ENCODE data around the gene GPR39.

Gene GPR39

GRCh38 chr2:132560562-132560961 is 144.0 kb downstream of the GPR39 start:
- DNase-seq (ENCODE audit: low read depth in 4 of 4, low spot score in 1 of 4), result no peak

- no peak for DNase-seq (ENCODE audit: low read depth in 4 of 4, low spot score in 1 of 4)
These were observed 145.6 kb downstream of the GPR39 start for GRCh38 chr2:132562245-132562644.

DNA sequence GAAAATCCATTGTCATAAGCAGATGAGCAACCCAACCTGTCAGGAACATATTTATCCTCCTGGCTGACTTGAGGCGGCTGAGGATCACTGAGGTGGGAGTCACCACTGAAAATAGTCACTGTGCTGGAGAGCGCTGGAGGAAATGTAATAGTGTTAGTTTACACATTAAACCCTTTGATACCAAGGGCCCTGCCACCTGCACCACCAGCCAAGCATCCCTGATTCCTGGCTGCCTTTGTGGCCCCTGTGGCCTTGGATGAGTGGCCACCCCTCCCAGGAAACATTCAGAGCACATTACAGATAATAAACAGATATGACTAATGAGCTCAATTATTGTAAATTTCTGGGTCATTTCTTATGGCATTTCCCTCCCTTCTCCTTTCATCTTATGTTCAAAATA is 147.5 kb downstream of the GPR39 start:
- DNase-seq (ENCODE audit: low read depth in 4 of 4, low spot score in 1 of 4), result no peak

DNA sequence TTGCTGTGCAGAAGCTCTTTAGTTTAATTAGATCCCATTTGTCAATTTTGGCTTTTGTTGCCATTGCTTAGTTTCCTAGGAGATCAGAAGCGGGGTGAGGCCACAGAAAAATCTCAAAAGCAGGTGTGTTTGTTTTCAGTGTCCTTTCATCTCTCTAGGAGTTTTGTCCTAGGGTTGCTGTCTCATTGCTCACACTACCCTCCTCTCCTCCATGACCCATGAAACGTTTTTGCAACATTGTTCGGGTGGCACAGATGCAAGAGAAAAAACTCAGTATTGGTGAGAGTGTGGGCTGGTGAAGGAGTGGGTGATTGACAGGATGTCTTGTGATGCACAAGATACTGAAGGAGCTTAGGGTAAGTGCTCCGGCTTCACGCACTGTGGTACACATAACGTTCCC is 149.8 kb downstream of the GPR39 start:
- no peak for DNase-seq (ENCODE audit: low read depth in 4 of 4, low spot score in 1 of 4)

- no peak for DNase-seq (ENCODE audit: low read depth in 4 of 4, low spot score in 1 of 4)
These were observed 151.1 kb downstream of the GPR39 start for GRCh38 chr2:132567682-132568081.

GRCh38 chr2:132568656-132569055 is 152.1 kb downstream of the GPR39 start:
- no peak for DNase-seq (ENCODE audit: low read depth in 4 of 4, low spot score in 1 of 4)

DNA sequence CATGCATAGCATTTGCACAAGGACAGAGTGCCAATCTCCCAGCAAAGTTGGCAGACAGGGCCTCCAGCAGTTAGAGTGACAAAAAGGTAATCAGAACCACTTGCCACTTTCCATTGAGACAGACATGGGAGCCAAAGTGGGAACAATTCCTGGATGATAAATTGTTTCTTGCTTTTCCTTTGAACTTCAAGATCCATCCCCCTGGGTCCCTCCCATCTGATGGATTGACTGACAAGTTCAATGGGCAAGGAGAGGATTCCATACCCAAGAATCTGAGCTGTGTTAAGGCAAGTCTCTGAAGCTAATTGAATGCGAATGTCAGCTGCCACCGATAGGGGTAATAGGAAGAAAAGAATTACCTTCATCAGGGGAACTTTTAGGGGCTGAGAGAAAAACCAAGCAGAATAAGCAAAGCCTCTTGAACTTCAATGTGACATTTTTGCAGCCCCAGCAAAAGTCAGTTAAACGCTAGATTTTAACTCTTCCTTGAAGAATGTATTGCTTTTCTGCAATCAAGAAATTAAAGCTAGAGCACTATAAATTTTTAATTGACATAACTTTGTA is 156.9 kb downstream of the GPR39 start:
- no peak for DNase-seq (ENCODE audit: low read depth in 4 of 4, low spot score in 1 of 4)

DNA sequence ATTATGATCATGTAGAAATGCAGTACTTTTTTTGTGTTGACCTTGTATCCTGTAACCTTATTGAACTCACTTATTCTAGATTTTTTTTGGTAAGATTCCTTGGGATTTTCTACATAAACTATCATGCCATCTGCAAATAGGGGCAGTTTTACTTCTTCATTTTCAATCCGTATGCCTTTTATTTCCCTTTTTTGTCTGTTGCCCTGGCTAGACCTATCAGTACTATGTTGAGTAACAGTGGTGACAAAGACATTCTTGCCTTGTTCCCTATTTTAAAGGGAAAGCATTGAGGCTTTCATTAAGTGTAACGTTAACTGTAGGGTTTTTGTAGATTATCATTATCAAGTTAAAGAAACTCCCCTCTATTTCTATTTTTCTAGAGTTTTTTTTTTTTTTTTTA is 161.1 kb downstream of the GPR39 start:
- DNase-seq (ENCODE audit: low read depth in 4 of 4, low spot score in 1 of 4), result no peak

GRCh38 chr2:132581591-132581990 is 165.0 kb downstream of the GPR39 start:
- DNase-seq (ENCODE audit: low read depth in 4 of 4, low spot score in 1 of 4), result no peak

- no peak for DNase-seq (ENCODE audit: low read depth in 4 of 4, low spot score in 1 of 4)
These were observed 165.6 kb downstream of the GPR39 start for GRCh38 chr2:132581991-132582738.

DNA sequence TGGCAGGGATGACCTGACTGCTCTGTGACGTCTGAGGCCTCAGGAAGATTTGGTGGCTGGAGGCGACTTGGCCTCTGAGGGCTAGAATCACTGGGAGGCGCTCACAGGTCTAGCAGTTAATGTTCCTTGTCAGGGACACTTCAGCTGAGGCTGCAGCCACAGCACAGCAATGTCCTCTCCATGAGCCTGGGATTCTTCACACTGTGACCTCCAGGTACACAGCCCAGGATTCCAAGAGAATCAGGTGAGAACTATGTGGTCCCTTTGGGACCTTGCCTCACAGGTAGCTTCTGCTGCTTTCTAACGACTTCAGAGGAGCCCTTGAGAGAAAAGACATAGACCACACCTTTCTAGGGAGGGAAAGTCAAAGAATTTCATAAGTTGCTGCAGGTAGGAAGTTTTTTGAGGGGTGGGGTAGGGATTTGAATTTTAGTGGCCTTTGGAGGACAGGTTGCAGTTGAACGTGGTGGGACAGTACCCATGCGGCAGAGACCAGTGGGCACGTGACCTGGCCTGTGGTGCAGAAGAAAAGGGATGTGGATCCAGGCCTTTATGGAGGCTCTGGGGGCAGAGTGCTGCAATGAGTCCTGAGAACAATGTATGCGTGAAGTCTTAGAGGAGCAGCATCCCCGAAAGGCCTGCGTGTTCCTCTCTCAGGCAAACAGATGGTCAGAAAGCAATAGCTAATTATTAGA is 167.2 kb downstream of the GPR39 start:
- DNase-seq (ENCODE audit: low read depth in 4 of 4, low spot score in 1 of 4), result no peak

- no peak for DNase-seq (ENCODE audit: low read depth in 4 of 4, low spot score in 1 of 4)
These were observed 168.6 kb downstream of the GPR39 start for GRCh38 chr2:132584976-132585817.

DNA sequence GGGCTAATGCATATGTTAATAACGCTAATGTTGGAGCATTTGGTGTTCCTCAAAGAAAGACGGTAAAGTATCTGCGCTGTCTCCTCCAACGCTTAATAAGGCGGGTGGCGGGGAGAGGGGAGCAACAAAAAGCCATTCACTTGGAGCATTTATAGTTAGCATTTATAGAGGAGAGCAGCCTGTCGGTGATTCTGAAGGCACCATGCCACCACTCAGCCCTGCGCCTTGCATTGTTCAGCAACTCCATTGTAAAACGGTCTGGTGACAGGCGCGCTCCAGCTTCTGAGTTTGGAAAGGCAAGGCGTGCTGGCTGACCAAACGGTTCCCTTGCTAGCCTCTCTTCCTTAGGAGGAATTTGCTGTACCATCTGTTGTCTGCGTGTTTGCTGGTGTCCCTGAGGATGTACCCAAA is 169.5 kb downstream of the GPR39 start:
- no peak for DNase-seq (ENCODE audit: low read depth in 4 of 4, low spot score in 1 of 4)

DNA sequence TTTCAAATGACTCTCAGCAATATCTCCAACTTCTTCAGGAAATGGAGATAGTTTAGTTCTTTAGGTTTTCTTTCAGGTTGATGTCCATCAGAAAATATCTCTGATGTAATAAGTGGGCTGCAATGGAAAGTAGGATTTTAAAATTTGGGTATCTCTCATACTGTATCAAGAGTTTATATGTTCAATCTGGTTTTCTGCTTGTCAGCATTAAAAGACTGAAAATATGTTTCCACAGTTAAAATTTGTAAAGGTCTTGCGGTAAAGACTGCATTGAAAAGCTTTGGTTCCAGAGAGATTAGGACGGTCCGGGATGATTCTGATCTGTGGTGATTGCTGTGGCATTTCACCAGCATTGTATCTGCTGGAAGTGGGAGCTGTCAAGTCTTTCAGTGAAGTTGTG is 170.2 kb downstream of the GPR39 start:
- DNase-seq (ENCODE audit: low read depth in 4 of 4, low spot score in 1 of 4), result no peak

- DNase-seq (ENCODE audit: low read depth in 4 of 4, low spot score in 1 of 4), result no peak
These were observed 172.0 kb downstream of the GPR39 start for GRCh38 chr2:132588576-132588975.

- DNase-seq (ENCODE audit: low read depth in 4 of 4, low spot score in 1 of 4), result no peak
These were observed 172.7 kb downstream of the GPR39 start for GRCh38 chr2:132589111-132589830.

GRCh38 chr2:132589966-132590365 is 173.4 kb downstream of the GPR39 start:
- no peak for DNase-seq (ENCODE audit: low read depth in 4 of 4, low spot score in 1 of 4)

DNA sequence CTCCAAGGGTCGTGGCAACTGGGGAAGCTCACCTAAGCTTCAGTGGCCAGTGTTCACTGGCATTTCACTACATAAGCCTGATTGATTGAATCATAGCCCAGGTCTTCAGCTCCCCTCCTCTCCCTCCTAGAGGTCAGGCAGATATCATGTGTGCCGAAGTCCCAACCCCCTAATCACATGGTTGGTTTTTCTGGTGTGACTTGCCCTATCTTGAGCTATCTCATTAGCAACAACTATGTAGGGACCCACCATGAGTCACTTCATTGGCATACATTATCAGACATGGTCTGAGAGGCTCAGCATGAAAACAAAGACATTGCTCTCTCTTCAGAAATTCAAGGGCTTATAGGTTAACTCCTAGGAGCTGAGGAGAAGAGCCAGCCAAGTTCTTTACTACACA is 176.6 kb downstream of the GPR39 start:
- no peak for DNase-seq (ENCODE audit: low read depth in 4 of 4, low spot score in 1 of 4)

GRCh38 chr2:132595186-132595585 is 178.6 kb downstream of the GPR39 start:
- DNase-seq (ENCODE audit: low read depth in 4 of 4, low spot score in 1 of 4), result no peak

- no peak for DNase-seq (ENCODE audit: low read depth in 4 of 4, low spot score in 1 of 4)
These were observed 179.1 kb downstream of the GPR39 start for GRCh38 chr2:132595693-132596092.

DNA sequence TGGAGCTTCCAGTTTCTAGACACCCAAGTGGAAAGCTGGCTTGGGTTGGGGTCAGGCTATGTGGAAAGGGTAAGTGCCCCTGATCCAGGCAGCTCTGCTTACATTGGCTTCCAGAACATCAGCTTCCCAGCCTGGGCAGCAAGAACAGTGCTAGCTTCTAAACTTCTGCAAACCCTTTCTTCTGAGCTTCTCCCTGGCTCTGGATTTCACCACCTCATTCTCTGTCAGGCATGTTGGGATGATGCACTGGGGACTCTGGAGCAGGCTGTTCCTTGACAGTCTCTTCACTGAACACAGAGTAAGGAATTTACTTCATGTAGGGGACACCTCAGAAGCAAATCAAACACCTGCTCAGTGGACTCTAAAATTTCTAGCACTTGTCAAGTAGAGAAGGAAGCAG is 180.6 kb downstream of the GPR39 start:
- no peak for DNase-seq (ENCODE audit: low read depth in 4 of 4, low spot score in 1 of 4)

All from stimulated activated CD4-positive, alpha-beta T cell treated with anti-CD3 and anti-CD28 coated beads, Interleukin-1b, Interleukin-23, amount 100 ng/mL, for 24 hours (primary cell).